Thoracic aorta (tissue), 2 donors: ENCODE measurements around the gene NPR2. TPM values are rescaled to one million over a fixed set of nuclear protein-coding genes. Genes with fewer than 3 reads are reported as not detected.

ENCODE experiments used
- ATAC-seq: fragments of 150-250 bp; one replicate; pipeline ENCODE4 v1.8.0; 2017; ENCODE audit warnings: low read depth; ENCODE audit not compliant: insufficient number of reproducible peaks, low FRiP score
- DNase-seq: peaks from one replicate; pipeline ENCODE4 v3.0.0-alpha.2; 2020; ENCODE audit warnings: low spot score
- H3K27ac ChIP-seq, 2 donors: fragments of 200-600 bp; sonication (generic); 1 replicate in 1 of 2; 2 replicates in 1 of 2; pipeline ENCODE4 v1.5.1; 2016; ENCODE audit warnings: mild to moderate bottlenecking in 2 of 2, moderate library complexity in 2 of 2
- H3K27me3 ChIP-seq: fragments of 200-600 bp; sonication (generic); replicated peaks from 2 replicates; pipeline ENCODE4 v1.6.0; 2016; ENCODE audit warnings: mild to moderate bottlenecking; ENCODE audit not compliant: insufficient read depth
- H3K36me3 ChIP-seq: fragments of 200-600 bp; sonication (generic); one replicate; pipeline ENCODE4 v1.5.1; 2016
- H3K4me1 ChIP-seq, 2 donors: fragments of 200-600 bp; sonication (generic); 1 replicate in 1 of 2; 2 replicates in 1 of 2; pipeline versions ENCODE4 v1.5.1 to v1.6.0; 2016; ENCODE audit warnings: low read depth in 2 of 2, mild to moderate bottlenecking in 1 of 2; ENCODE audit not compliant: control insufficient read depth in 1 of 2
- H3K4me3 ChIP-seq: fragments of 200-600 bp; sonication (generic); 2 replicates; pipeline ENCODE4 v1.5.1; 2016; ENCODE audit warnings: mild to moderate bottlenecking
- H3K9me3 ChIP-seq: fragments of 200-600 bp; sonication (generic); 2 replicates; pipeline ENCODE4 v1.5.1; 2016
- CTCF ChIP-seq: fragments of 200-600 bp; sonication (generic); IDR thresholded peaks from one replicate; pipeline ENCODE4 v1.5.1; 2019; ENCODE audit warnings: antibody characterized with exemption
- total RNA-seq, 2 donors: library from RNA; depleted of rRNA; stranded (reverse); fragments of >200 nt; gene quantifications; one replicate each; pipeline versions ENCODE4 v1.1.0 to v1.2.3, GENCODE V29; 2016

The NPR2 gene
- total RNA-seq, 2 donors from 2014 or later: 30.8 to 38.2 TPM

- H3K4me3 ChIP-seq: no peak overlapping the region
- no peak for TF ChIP-seq CTCF
- no peak for DNase-seq
- no peak for ATAC-seq
- no peaks in the 10 kb centered on the region for H3K27me3 ChIP-seq
- no peaks in the 10 kb centered on the region for H3K9me3 ChIP-seq
- peaks cover 33% of the 10 kb centered on the region for H3K36me3 ChIP-seq
- no peak overlapping the region for H3K27ac ChIP-seq
- H3K4me1 ChIP-seq: peaks cover 15 to 35% of the 10 kb centered on the region in 2 donors
These were observed 37.9 kb upstream of the NPR2 start for GRCh38 chr9:35753466-35753865.

DNA sequence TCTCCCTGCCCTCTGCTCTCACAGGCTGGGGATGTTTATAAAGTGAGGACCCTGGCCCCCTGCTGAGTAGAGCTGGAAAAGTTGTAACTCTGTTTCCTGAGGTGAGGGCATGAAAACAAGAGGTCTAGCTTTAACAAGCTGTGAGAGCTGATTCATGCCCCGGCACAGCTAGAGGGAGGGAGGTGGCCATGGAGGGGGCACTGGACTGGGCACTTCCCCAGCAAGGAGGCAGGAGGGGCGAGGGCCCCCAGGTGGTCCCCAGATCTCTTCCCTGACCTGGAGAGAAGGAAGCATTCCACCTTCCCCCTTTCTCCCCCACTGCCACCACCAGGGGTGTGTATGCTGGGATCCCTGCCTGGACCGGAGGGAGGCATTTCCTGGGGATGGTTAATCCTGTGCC, 37.1 kb upstream of the NPR2 start, which contains the start of gene MSMP:
TSS of gene MSMP (minus strand) at position 13 of the 400 bp plus-strand sequence. CDS start 147 bp downstream, outside the sequence.
- H3K36me3 ChIP-seq: peaks cover 33% of the 10 kb centered on the region
- no peak for TF ChIP-seq CTCF

DNA sequence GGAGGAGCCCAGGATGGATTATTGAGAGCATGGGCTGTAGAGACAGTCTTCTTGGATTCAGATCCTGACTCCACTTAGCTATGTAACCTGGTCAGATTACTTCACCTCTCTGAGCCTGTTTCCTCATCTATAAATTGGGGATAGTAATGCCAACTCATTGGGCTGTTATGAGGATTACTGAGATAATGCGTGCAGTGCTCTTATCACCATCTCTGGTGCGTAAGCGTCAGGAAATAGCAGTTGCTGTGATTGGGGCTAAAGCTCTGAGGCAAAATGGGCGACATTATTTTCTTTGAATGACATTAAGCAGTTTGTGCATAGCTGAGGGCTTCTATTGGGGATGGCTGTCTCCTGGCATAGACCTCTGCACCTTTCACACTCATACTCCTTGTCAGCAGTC, 36.3 kb upstream of the NPR2 start:
- Histone ChIP-seq H3K9me3 (no peaks in the 10 kb centered on the region), H3K27ac (no peak overlapping the region), H3K4me1 (peaks cover 19 to 45% of the 10 kb centered on the region in 2 donors), H3K4me3 (no peak overlapping the region), H3K36me3 (peaks cover 33% of the 10 kb centered on the region), H3K27me3 (no peaks in the 10 kb centered on the region)
- TF ChIP-seq CTCF: no peak
- no peak for DNase-seq
- no peak for ATAC-seq

More for the DNA sequence above, 37.1 kb upstream of the NPR2 start, which contains the start of gene MSMP:
- no peak for DNase-seq
- no peak within 1 kb of the TSS for H3K27ac ChIP-seq
- H3K4me1 ChIP-seq: peaks cover 15 to 43% of the 10 kb centered on the region in 2 donors
- ATAC-seq: no peak
- H3K4me3 ChIP-seq: no peak within 1 kb of the TSS
- no peaks in the 10 kb centered on the region for H3K27me3 ChIP-seq
- no peaks in the 10 kb centered on the region for H3K9me3 ChIP-seq

GRCh38 chr9:35756275-35757225, 34.8 kb upstream of the NPR2 start:
- Histone ChIP-seq H3K27ac (peak overlapping the region; percentile 89 to 96), H3K36me3 (peaks cover 22% of the 10 kb centered on the region), H3K4me3 (peak overlapping the region; percentile 80), H3K27me3 (no peaks in the 10 kb centered on the region), H3K4me1 (peaks cover 20 to 50% of the 10 kb centered on the region in 2 donors), H3K9me3 (no peaks in the 10 kb centered on the region)
- ATAC-seq (no peak), DNase-seq (no peak)
- TF ChIP-seq CTCF: peak; percentile 40

DNA sequence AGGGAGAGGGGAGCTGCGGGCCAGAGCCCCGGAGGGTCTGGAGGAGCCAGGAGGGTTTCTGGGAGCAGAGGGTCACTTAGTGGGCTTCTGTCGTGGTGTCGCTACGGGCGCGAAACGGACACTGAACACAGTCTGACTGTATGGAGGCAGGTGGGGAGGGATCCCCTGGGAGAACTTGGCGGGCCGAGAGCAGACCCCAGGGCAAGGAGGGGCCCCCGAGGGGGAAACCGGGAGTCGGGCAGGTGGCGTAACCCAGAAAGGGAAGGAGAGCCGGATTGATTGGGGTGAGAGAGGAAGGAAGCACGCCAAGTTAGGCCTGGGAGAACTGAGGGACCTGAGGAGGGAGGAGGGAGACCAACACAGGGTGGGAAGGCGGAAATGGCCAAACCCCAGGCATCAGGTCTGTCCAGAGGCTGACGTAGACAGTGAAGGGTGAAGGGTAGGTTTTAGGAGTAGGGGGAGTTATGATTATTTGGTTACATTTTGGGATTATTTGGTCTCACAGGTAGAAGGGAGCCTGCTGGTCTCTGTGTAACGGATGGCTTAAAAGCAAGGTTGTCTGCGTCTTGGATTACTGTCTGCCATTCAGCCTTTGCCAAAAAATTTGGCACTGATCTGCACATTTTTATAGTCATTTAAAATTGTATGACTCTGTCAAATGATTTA, 34.0 kb upstream of the NPR2 start:
- Histone ChIP-seq H3K27me3 (no peaks in the 10 kb centered on the region), H3K27ac (peak overlapping the region; percentile 89 to 96), H3K4me1 (peaks cover 20 to 51% of the 10 kb centered on the region in 2 donors), H3K36me3 (peaks cover 14% of the 10 kb centered on the region), H3K4me3 (peak overlapping the region; percentile 80), H3K9me3 (no peaks in the 10 kb centered on the region)
- no peak for DNase-seq
- TF ChIP-seq CTCF: no peak
- no peak for ATAC-seq
